Left ventricle myocardium inferior (tissue), 1 donor: ENCODE data around the gene STARD3. TPM values are rescaled to one million over a fixed set of nuclear protein-coding genes. Genes with fewer than 3 reads are reported as not detected.

Experiments used
- DNase-seq: peaks from one replicate; pipeline ENCODE4 v3.0.0-alpha.2; 2020
- H3K27ac ChIP-seq: fragments of 200-600 bp; replicated peaks from 2 replicates; pipeline ENCODE4 v1.8.0; 2021
- H3K27me3 ChIP-seq: fragments of 200-600 bp; 2 replicates; pipeline ENCODE4 v1.8.0; 2021; ENCODE audit warnings: low read depth
- H3K36me3 ChIP-seq: fragments of 200-600 bp; 2 replicates; pipeline ENCODE4 v1.8.0; 2021
- H3K4me1 ChIP-seq: fragments of 200-600 bp; 2 replicates; pipeline ENCODE4 v1.8.0; 2021
- H3K4me3 ChIP-seq: fragments of 200-600 bp; 2 replicates; pipeline ENCODE4 v1.8.0; 2021; ENCODE audit warnings: mild to moderate bottlenecking, moderate library complexity
- H3K9me3 ChIP-seq: fragments of 200-600 bp; replicated peaks from 2 replicates; pipeline ENCODE4 v1.8.0; 2021
- intact Hi-C: fragments of 100-400 bp; cut with micrococcal nuclease; formaldehyde crosslinking; loops from one replicate; pipeline ENCODE4 v1.11.0; 2022
- total RNA-seq: library from RNA; stranded (reverse); fragmentation: NEBNext Ultra II Directional; extraction: Animal tissue kit (Norgen Biotek cat#: 25700); gene quantifications from one replicate; pipeline ENCODE4 v1.2.1, GENCODE V29; 2021
- TF ChIP-seq, protein P1 (sequence below): fragments of 200-600 bp; IDR thresholded peaks from 2 replicates; pipeline ENCODE4 v1.8.0; 2021; ENCODE audit warnings: antibody characterized with exemption, mild to moderate bottlenecking, borderline replicate concordance
- donor health status: DM: no; HTN: yes; CAD: no; lungs with severe emphysema.

Gene STARD3
- total RNA-seq, 1 donor from 2014 or later = 15.7 TPM

DNA sequence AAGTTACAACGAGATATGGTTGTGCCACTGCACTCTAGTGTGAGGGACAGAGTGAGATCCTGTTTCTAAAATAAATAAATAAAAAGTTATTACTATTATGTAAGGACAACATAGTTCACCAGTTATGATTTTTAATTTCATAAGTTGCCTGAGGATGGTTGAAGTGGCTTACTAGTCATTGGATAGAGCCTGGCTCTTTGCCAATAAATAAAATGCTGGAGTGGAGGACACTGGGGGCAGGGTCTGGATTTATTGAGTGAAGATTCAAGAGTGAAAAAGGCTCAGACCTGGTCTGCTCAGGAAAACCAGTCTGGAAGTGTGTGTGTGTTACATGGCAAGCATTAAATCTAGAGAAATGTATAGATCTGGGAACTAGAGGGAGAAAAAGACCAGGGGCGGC lies 2.1 kb downstream of the STARD3 start:
- no peaks in the 10 kb centered on the region for H3K9me3 ChIP-seq
- no peak overlapping the region for H3K27ac ChIP-seq
- no peak for DNase-seq
- TF ChIP-seq, protein P1, sequence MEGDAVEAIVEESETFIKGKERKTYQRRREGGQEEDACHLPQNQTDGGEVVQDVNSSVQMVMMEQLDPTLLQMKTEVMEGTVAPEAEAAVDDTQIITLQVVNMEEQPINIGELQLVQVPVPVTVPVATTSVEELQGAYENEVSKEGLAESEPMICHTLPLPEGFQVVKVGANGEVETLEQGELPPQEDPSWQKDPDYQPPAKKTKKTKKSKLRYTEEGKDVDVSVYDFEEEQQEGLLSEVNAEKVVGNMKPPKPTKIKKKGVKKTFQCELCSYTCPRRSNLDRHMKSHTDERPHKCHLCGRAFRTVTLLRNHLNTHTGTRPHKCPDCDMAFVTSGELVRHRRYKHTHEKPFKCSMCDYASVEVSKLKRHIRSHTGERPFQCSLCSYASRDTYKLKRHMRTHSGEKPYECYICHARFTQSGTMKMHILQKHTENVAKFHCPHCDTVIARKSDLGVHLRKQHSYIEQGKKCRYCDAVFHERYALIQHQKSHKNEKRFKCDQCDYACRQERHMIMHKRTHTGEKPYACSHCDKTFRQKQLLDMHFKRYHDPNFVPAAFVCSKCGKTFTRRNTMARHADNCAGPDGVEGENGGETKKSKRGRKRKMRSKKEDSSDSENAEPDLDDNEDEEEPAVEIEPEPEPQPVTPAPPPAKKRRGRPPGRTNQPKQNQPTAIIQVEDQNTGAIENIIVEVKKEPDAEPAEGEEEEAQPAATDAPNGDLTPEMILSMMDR = no peak
- intact Hi-C loops = no loop called here
- H3K4me3 ChIP-seq = no peak overlapping the region
- peaks cover 84% of the 10 kb centered on the region for H3K4me1 ChIP-seq
- H3K36me3 ChIP-seq = no peaks in the 10 kb centered on the region
- no peaks in the 10 kb centered on the region for H3K27me3 ChIP-seq

DNA sequence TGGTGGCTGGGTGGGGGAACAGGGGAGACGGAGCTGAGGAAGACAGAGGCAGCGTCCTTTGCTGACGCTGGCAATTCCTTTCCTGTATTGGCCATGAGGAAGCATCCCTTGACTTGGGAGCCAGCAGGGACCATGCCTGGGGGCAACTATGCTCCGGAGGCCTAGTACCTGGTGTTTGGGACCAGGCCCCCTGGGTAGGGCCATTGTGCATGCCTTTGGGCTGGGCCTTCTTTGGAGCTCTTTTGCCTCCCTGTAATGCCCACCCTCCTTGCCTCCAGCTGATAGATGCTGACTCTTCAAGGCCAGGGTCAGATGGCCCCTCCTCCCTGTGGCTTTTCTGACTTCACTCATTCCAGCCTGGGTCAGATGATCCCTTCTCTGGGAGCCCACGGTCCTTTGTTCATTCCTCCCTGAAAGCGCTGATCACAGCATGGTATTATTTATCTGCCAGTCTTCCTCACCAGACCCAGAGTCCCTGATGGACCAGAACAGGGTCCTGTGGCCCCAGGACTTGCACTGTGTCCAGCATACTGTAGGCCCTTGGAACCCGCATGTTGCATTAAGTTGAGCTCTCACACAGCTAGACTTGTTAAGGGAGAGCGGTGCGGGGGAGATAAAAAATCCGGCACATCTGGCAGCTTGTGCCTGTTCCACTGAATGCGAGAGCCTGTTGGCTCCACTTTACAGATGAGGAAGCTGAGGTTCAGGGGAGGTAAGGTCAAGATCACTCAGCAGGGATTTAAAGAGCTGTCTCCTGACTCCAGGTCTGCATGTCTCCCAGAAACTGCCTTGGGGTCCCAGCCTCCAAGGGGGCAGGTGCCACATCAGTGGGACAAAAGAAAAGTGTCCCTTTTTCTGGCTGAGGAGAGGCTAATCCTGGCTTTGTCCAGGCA lies 2.9 kb downstream of the STARD3 start:
- Histone ChIP-seq H3K27ac (no peak overlapping the region), H3K4me3 (no peak overlapping the region), H3K36me3 (no peaks in the 10 kb centered on the region), H3K27me3 (no peaks in the 10 kb centered on the region), H3K9me3 (no peaks in the 10 kb centered on the region), H3K4me1 (peaks cover 86% of the 10 kb centered on the region)
- DNase-seq = no peak
- intact Hi-C loops = no loop called here
- TF ChIP-seq, protein P1 = no peak

DNA sequence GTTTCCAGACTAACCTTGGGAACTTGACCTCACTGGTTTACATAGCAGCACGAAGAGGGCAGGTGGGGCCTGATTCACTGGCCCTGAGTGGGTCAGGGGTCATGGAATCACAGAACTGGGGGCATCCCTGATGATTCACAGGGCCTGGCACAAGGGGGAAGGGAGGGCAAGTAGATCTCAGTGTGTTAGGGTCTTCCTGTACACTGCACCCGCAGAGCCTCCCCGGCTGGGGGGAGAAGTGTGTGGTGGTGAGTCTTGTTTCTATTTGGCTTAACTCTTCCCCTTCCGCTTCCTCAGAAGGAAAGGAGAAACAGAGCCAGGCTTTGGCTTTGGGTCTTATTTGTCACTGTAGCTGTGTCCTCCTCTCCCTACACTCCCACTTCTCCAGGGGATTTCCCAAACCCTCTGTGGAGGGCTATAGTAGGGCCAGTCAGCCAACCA lies 3.7 kb downstream of the STARD3 start:
- H3K27me3 ChIP-seq = no peaks in the 10 kb centered on the region
- H3K4me1 ChIP-seq = peaks cover 90% of the 10 kb centered on the region
- no peak overlapping the region for H3K4me3 ChIP-seq
- intact Hi-C loops = no loop called here
- DNase-seq = no peak
- H3K9me3 ChIP-seq = no peaks in the 10 kb centered on the region
- no peaks in the 10 kb centered on the region for H3K36me3 ChIP-seq
- TF ChIP-seq, protein P1 = no peak
- H3K27ac ChIP-seq = no peak overlapping the region

DNA sequence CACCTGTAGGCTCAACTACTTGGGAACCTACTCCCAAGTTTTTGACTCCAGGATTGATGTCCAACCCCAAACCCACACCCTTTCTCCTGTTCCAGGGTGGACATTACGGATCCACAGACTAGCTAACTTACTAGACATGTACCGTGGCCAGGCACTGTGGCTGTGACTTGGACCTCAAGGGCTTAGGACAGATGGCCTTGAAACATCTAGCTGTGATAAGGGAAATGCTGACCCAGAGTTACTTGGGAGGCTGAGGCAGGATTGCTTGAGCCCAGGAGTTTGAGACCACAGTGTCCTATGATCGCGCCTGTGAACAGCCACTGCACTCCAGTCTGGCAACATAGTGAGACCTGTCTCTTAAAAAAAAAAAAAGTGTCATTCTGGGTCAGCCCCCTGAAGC lies 4.2 kb downstream of the STARD3 start:
- Histone ChIP-seq H3K36me3 (no peaks in the 10 kb centered on the region), H3K4me1 (peaks cover 89% of the 10 kb centered on the region), H3K9me3 (no peaks in the 10 kb centered on the region), H3K4me3 (no peak overlapping the region), H3K27me3 (no peaks in the 10 kb centered on the region), H3K27ac (no peak overlapping the region)
- TF ChIP-seq, protein P1 = no peak
- intact Hi-C loops = no loop called here
- no peak for DNase-seq

DNA sequence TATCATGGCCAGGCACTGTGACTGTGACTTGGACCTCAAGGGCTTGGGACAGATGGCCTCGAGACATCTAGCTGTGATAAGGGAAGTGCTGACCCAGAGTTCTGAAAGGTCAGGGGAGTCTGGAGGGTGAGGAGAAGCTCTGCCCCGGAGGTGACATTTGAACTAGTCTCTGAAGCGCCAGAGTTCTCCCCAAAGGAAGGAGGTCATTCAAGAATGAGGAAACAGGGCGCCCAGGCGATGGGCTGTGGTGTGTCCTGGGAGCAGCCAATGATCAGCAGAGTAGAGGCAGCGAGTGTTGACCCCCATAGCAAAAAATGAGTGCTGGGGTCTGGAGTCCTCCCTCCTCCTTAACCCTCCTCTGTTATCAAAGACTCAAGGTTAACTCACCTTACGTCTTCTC lies 4.9 kb downstream of the STARD3 start:
- no peak overlapping the region for H3K27ac ChIP-seq
- H3K36me3 ChIP-seq = no peaks in the 10 kb centered on the region
- H3K27me3 ChIP-seq = no peaks in the 10 kb centered on the region
- TF ChIP-seq, protein P1 = no peak
- H3K9me3 ChIP-seq = no peaks in the 10 kb centered on the region
- intact Hi-C loops = no loop called here
- H3K4me3 ChIP-seq = no peak overlapping the region
- H3K4me1 ChIP-seq = peaks cover 90% of the 10 kb centered on the region
- DNase-seq = no peak
